Skeletal muscle satellite cell (primary cell): ENCODE results near the gene HOXC4.

Experiments used
- H3K27me3 ChIP-seq: 2 replicates; pipeline ENCODE4 v1.7.0; 2013; ENCODE audit warnings: low read length; ENCODE audit not compliant: control insufficient read depth, insufficient read depth
- H3K36me3 ChIP-seq: 2 replicates; pipeline ENCODE4 v1.7.0; 2013; ENCODE audit warnings: mild to moderate bottlenecking, control low read depth, low read length; ENCODE audit not compliant: insufficient read depth
- H3K4me1 ChIP-seq: 2 replicates; pipeline ENCODE4 v1.7.0; 2013; ENCODE audit warnings: low read length; ENCODE audit not compliant: control insufficient read depth, insufficient read depth
- H3K4me2 ChIP-seq: 2 replicates; pipeline ENCODE4 v1.7.0; 2013; ENCODE audit warnings: mild to moderate bottlenecking, low read length
- H3K4me3 ChIP-seq: 2 replicates; pipeline ENCODE4 v1.7.0; 2013; ENCODE audit warnings: low read length
- H3K9ac ChIP-seq: 2 replicates; pipeline ENCODE4 v1.7.0; 2013; ENCODE audit warnings: mild to moderate bottlenecking, low read depth, low read length, moderate library complexity
- H3K9me3 ChIP-seq: replicated peaks from 2 replicates; pipeline ENCODE4 v1.7.0; 2013; ENCODE audit warnings: mild to moderate bottlenecking, control low read depth, low read length

HOXC4 gene

DNA sequence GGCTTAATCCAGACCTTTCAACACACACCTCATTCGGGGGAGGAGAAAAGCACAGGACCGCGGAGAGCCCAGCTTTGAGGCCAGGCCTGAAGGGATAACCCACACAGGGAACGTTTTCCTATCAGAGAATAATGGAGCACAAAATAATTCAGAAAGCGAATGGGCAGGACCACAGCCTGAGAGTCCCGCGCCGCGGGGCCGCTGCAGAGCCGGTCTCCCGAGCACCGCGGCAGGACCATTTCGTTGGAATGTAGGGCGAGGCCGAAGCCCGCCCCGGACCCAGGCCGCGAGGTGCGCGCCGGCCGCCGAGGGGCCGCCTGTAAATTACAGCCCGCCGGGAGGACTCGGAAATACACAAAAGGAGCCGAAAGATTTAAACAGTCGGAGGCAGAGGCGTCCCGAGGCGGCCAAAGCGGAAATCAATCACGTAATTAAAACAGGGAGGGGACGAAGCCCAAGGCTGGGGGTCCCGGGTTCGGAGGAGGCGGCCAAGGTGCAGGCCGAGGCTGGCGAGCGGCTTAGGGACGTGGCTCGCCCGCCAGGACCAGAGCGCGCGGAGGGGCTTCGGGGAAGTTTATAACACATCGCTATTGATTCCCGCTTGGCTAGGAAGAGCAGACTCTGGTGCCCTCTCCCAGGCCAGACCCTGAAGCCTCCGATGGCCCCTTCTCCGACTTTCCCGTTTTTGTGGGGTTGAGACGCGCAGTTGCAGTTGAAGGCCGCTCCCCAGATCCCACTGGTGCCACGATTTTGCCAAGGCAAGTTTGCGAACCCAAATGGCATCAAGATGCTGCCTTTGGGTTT is 6.3 kb upstream of the HOXC4 start:
- Histone ChIP-seq H3K4me3 (no peak overlapping the region), H3K9ac (no peak overlapping the region), H3K9me3 (no peaks in the 10 kb centered on the region), H3K4me2 (no peak overlapping the region), H3K27me3 (no peaks in the 10 kb centered on the region), H3K4me1 (peaks cover 33% of the 10 kb centered on the region), H3K36me3 (no peaks in the 10 kb centered on the region)

DNA sequence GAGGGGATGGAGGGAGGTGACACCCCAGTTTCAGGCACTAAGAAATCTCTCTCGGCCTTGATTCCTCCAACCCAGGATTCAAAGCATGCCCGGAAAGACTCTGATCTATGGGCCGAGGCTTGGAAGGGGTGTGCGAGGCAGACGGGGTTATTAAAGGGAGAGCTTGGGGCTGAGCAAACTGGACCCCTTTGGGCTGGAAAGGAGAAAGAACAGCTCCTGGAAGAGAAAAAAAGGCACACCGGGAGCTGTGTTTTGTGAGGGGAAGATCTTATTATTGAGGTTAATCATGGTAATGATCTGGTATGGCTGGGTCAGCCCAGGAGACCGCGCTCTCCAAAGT is 5.7 kb upstream of the HOXC4 start:
- no peak overlapping the region for H3K4me3 ChIP-seq
- H3K9me3 ChIP-seq, result no peaks in the 10 kb centered on the region
- no peak overlapping the region for H3K4me2 ChIP-seq
- no peak overlapping the region for H3K9ac ChIP-seq
- H3K4me1 ChIP-seq, result peaks cover 35% of the 10 kb centered on the region
- H3K27me3 ChIP-seq, result no peaks in the 10 kb centered on the region
- H3K36me3 ChIP-seq, result no peaks in the 10 kb centered on the region

DNA sequence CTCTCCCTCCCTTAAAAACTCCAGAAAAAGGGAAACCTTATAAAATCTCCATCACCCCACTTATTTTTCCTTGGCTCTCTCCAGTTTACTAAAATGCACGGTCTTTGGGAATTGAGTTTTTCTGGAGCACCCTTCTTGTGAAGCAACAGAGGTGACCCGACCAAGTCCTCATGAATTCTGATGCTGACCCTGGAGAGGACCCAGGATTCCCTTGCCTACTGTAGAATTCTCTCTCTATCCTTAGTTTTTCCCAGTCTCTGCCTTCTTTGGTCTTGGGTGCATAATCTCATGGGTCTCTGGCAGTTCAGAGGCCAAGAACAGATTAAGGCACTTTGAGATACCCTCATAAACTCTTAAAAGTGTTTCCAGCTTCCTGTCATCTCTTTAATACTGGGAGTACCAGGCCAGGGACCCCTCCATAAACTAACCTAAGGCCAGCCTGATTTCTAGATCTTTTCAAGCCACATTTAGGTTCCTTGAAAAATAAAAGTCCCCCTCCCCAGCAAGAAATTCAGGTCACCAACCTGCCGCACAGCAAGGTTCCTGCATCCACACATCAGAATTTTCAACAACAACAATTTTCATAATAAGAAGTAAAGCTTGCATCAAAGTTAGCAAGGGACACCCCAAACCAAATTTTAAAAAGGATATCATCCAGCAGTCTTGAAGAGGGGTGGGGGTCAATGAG is 5.1 kb upstream of the HOXC4 start:
- Histone ChIP-seq H3K27me3 (no peaks in the 10 kb centered on the region), H3K9ac (no peak overlapping the region), H3K9me3 (no peaks in the 10 kb centered on the region), H3K4me2 (no peak overlapping the region), H3K4me3 (no peak overlapping the region), H3K4me1 (peaks cover 36% of the 10 kb centered on the region), H3K36me3 (no peaks in the 10 kb centered on the region)

- Histone ChIP-seq H3K9me3 (no peaks in the 10 kb centered on the region), H3K4me3 (no peak overlapping the region), H3K4me1 (peaks cover 30% of the 10 kb centered on the region), H3K9ac (no peak overlapping the region), H3K36me3 (no peaks in the 10 kb centered on the region), H3K27me3 (no peaks in the 10 kb centered on the region), H3K4me2 (no peak overlapping the region)
Observed at GRCh38 chr12:54049108-54049507, 4.5 kb upstream of the HOXC4 start.

- H3K4me3 ChIP-seq, result no peak overlapping the region
- H3K27me3 ChIP-seq, result no peaks in the 10 kb centered on the region
- peaks cover 34% of the 10 kb centered on the region for H3K4me1 ChIP-seq
- H3K4me2 ChIP-seq, result no peak overlapping the region
- H3K36me3 ChIP-seq, result no peaks in the 10 kb centered on the region
- H3K9me3 ChIP-seq, result no peaks in the 10 kb centered on the region
- no peak overlapping the region for H3K9ac ChIP-seq
Observed at GRCh38 chr12:54050482-54050810, 3.2 kb upstream of the HOXC4 start.

DNA sequence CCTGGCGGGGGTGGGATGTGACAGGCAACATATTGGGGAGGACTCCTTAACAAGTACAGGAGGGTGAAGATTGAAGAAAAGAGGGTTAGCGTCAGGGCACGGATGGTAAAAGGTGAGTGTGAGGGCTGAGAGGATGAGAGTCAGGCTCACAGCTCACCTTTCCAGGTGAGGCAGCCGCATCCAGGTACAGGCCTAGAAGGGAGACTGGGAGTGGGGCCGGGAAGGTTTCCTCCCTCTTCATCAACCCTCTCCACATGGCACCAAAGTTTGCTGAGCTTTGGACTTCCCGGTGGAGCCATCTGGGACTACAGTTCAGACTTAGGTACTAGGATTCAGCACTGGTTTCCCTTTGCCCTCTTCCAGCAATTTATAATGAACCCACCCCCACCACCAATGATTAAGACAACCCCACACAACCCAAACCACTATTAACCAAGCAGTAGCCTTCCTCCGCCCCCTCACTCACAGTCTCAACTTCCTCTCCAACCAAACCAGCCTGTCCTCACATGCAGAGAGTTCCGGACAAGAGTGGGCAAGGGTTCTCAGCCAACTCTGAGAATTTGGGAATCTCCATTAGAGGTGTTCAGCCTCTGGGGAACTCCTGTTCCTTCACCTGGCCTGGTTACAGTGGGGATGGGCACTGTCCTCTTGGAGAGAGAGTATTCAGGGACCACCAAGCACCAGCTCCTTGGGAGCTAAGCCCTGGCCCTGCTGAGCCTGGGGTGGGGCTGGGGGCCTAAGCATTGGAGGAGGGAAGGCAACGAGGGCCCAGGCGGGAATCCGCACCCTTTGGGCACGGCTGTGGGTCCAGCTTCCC is 2.4 kb upstream of the HOXC4 start:
- Histone ChIP-seq H3K4me1 (peaks cover 35% of the 10 kb centered on the region), H3K9me3 (no peaks in the 10 kb centered on the region), H3K36me3 (no peaks in the 10 kb centered on the region), H3K4me2 (peak overlapping the region; percentile 87), H3K27me3 (no peaks in the 10 kb centered on the region), H3K9ac (no peak overlapping the region), H3K4me3 (no peak overlapping the region)

GRCh38 chr12:54051874-54052437 is 1.7 kb upstream of the HOXC4 start:
- Histone ChIP-seq H3K27me3 (no peaks in the 10 kb centered on the region), H3K9me3 (no peaks in the 10 kb centered on the region), H3K4me1 (peaks cover 35% of the 10 kb centered on the region), H3K36me3 (no peaks in the 10 kb centered on the region), H3K9ac (peak overlapping the region; percentile 82), H3K4me3 (no peak overlapping the region), H3K4me2 (peak overlapping the region; percentile 87)

- Histone ChIP-seq H3K4me3 (peak overlapping the region; percentile 73), H3K27me3 (no peaks in the 10 kb centered on the region)
Observed at GRCh38 chr12:54052438-54053002, 1.1 kb upstream of the HOXC4 start.

DNA sequence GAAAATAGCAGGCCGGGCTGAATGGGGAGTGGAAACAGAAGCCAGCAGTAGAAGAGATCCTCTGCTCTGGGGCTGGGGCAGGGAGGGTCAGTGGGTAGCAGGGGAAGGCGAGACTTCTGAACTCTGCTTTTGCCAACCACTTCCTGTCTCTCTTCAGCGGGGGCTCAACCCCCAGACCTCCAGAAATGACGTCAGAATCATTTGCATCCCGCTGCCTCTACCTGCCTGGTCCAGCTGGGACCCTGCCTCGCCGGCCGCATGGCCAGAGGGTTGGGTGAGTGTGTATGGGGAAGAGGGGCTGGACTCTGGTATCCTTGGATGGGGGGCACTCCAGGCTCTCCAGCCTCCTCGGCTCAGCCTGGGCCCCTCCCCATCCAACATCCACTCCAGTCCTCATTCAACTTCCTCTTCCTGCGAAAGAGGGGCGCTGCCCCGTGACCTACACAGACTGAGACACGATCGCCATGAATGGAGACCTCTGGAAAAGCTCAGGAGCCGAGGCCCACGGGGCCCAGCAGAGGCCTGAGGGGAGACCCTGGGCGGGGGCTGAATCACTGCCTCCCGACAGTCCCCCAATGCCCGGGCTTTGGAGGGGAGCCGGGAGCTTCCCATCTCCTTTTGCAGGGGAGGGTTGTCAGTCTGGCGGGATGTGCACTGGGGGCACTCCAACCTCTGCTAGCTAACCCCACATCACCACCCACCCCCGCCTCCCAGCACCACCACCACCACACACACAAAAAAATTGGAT is 458 bp upstream of the HOXC4 start:
- H3K4me1 ChIP-seq, result peaks cover 35% of the 10 kb centered on the region
- no peaks in the 10 kb centered on the region for H3K9me3 ChIP-seq
- no peaks in the 10 kb centered on the region for H3K27me3 ChIP-seq
- H3K4me2 ChIP-seq, result peak overlapping the region; percentile 87
- H3K4me3 ChIP-seq, result peak overlapping the region; percentile 73
- H3K36me3 ChIP-seq, result peaks cover 4% of the 10 kb centered on the region
- peak overlapping the region; percentile 82 for H3K9ac ChIP-seq

More at GRCh38 chr12:54052438-54053002, 1.1 kb upstream of the HOXC4 start:
- peaks cover 35% of the 10 kb centered on the region for H3K4me1 ChIP-seq
- peak overlapping the region; percentile 82 for H3K9ac ChIP-seq
- H3K9me3 ChIP-seq, result no peaks in the 10 kb centered on the region
- peak overlapping the region; percentile 87 for H3K4me2 ChIP-seq
- H3K36me3 ChIP-seq, result no peaks in the 10 kb centered on the region

DNA sequence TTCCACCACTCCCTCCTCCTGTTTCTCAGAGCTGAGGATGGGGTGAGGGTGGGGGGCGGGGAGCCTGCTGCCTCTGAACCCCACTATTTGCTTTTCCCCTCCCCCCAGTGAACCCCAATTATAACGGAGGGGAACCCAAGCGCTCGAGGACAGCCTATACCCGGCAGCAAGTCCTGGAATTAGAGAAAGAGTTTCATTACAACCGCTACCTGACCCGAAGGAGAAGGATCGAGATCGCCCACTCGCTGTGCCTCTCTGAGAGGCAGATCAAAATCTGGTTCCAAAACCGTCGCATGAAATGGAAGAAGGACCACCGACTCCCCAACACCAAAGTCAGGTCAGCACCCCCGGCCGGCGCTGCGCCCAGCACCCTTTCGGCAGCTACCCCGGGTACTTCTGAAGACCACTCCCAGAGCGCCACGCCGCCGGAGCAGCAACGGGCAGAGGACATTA is 1.1 kb downstream of the HOXC4 start:
- H3K9ac ChIP-seq, result peak overlapping the region; percentile 82
- H3K27me3 ChIP-seq, result no peaks in the 10 kb centered on the region
- peaks cover 35% of the 10 kb centered on the region for H3K4me1 ChIP-seq
- peak overlapping the region; percentile 87 for H3K4me2 ChIP-seq
- no peaks in the 10 kb centered on the region for H3K9me3 ChIP-seq
- H3K4me3 ChIP-seq, result peak overlapping the region; percentile 73
- peaks cover 9% of the 10 kb centered on the region for H3K36me3 ChIP-seq
